HG02973 (cell line): ENCODE measurements around the gene TPRX2.
"Not testable (repeated sequence)": the region's sequence is repeated elsewhere in the genome, so short reads cannot be mapped to it uniquely, and the experiment has no call there.

ENCODE experiments used
- ATAC-seq: cut with Tn5 transposase; IDR thresholded peaks from one replicate; pipeline ENCODE4 v1.9.1; 2021; ENCODE audit warnings: moderate library complexity; ENCODE audit not compliant: unreplicated experiment

TPRX2 gene

GRCh38 chr19:47858646-47859285, at the start of gene TPRX2:
Gene TPRX2, plus strand, starts transcription at chr19:47859235. Its CDS starts 12 bp downstream, at chr19:47859247.
- not testable (repeated sequence) for ATAC-seq

- no peak for ATAC-seq
Observed at GRCh38 chr19:47813304-47813994, 45.6 kb upstream of the TPRX2 start.

GRCh38 chr19:47813995-47814328, 45.1 kb upstream of the TPRX2 start:
- ATAC-seq = no peak

GRCh38 chr19:47816270-47816669, 42.8 kb upstream of the TPRX2 start:
- ATAC-seq = not testable (repeated sequence)

GRCh38 chr19:47818221-47818620, 40.8 kb upstream of the TPRX2 start:
- not testable (repeated sequence) for ATAC-seq

- ATAC-seq = no peak
Observed at GRCh38 chr19:47819858-47820257, 39.2 kb upstream of the TPRX2 start.

GRCh38 chr19:47820410-47820809, 38.6 kb upstream of the TPRX2 start:
- ATAC-seq = no peak

GRCh38 chr19:47821460-47822020, 37.5 kb upstream of the TPRX2 start, which contains the start of gene CRX:
Gene CRX, plus strand, starts transcription at chr19:47821937. Its CDS starts 12,507 bp downstream, at chr19:47834444.
- ATAC-seq = no peak

- no peak for ATAC-seq
Observed at GRCh38 chr19:47824396-47824795, 34.6 kb upstream of the TPRX2 start.

GRCh38 chr19:47826800-47827199, 32.2 kb upstream of the TPRX2 start:
- ATAC-seq = no peak

GRCh38 chr19:47832723-47833122, 26.3 kb upstream of the TPRX2 start:
- no peak for ATAC-seq

- ATAC-seq = no peak
Observed at GRCh38 chr19:47836038-47836437, 23.0 kb upstream of the TPRX2 start.

- ATAC-seq = no peak
Observed at GRCh38 chr19:47839411-47839810, 19.6 kb upstream of the TPRX2 start.

- ATAC-seq = no peak
Observed at GRCh38 chr19:47839913-47840312, 19.1 kb upstream of the TPRX2 start.

GRCh38 chr19:47842941-47843340, 16.1 kb upstream of the TPRX2 start:
- ATAC-seq = no peak

- no peak for ATAC-seq
Observed at GRCh38 chr19:47848425-47848822, 10.6 kb upstream of the TPRX2 start.

- no peak for ATAC-seq
Observed at GRCh38 chr19:47848823-47849473, 10.1 kb upstream of the TPRX2 start.

GRCh38 chr19:47853003-47853402, 6.0 kb upstream of the TPRX2 start:
- ATAC-seq = no peak

GRCh38 chr19:47854459-47854858, 4.6 kb upstream of the TPRX2 start:
- ATAC-seq = no peak

GRCh38 chr19:47858231-47858630, 804 bp upstream of the TPRX2 start:
- ATAC-seq = not testable (repeated sequence)

GRCh38 chr19:47859838-47860237, 803 bp downstream of the TPRX2 start:
- not testable (repeated sequence) for ATAC-seq
